Measurements from ENCODE around the gene LMTK2.
"Not testable (repeated sequence)": the region's sequence is repeated elsewhere in the genome, so short reads cannot be mapped to it uniquely, and the experiment has no call there.

LMTK2 gene

DNA sequence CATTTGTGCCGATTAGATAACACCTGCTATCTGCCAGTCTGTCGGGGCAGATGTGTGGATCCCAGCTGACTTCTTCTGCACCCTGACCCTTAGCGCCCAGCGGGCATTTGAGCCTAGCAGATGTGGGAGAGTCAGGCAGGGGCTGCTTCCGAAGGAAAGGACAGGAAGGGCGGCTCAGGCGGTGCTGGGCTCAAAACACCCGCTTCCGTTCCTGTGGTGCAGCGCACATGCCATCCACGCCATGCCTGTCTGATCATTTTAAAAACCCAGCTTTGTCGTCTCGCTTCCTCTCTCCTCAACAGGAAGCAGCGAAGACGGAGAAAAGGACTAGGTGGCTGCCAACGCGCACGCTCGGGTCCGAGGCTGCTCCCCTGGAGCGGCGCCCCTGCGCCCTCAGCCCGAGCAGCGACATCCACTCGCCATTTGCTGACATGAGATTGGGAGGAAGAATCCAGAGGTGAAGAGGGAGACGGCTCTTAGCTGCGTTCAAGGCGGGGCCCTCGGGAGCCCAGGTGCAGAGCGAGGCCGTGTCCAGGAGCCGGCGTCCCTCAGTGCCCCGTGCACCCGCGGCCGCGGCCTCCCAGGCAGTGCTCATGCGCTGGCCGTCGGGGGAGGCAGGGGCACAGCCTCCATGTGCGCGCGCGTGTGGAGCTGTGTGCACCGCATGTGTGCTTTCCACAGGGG lies 98.6 kb downstream of the LMTK2 start:
- DNase-seq = no peak

DNA sequence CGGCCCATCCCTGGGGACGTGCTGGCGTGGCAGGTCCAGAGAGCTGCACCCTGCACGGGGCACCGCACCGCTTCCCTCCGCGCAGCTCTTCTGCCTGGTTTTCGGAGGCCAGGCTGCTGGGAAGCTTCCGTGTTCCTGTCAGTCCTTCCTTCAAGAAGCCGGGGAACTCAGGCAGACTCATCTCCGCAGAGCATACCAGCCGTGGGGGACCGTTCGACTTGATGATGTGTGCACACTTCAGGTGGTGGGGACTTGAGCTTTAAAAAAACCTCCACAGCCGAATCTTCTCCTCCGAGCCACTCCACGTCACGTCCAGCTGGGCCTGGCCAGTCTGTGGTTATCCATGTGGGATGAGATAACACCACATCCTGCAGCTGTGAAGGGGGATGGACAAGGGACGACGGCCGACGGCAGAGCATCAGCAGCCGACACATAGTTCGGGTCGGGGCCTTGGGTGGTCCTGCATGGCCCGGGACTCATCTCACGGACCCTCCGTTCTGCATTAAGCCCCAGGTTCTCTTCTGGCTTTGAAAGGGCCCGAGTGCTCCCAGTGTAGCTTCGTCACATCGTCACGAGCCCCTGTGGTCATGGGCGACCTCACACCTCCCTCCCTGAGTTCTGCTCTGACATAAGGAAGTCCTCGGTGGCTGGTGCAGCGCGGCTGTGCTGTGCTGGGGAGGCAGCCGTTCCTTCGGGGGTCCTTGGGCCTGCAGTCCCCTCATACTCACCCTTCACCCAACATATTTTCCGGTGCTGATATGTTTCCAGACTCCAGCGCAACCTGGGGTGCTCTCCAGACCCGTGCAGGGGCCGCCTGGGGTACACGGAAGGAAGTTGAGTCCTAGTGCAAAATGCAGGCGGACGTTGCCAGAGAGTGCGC lies 100.0 kb downstream of the LMTK2 start:
- no peak for DNase-seq

DNA sequence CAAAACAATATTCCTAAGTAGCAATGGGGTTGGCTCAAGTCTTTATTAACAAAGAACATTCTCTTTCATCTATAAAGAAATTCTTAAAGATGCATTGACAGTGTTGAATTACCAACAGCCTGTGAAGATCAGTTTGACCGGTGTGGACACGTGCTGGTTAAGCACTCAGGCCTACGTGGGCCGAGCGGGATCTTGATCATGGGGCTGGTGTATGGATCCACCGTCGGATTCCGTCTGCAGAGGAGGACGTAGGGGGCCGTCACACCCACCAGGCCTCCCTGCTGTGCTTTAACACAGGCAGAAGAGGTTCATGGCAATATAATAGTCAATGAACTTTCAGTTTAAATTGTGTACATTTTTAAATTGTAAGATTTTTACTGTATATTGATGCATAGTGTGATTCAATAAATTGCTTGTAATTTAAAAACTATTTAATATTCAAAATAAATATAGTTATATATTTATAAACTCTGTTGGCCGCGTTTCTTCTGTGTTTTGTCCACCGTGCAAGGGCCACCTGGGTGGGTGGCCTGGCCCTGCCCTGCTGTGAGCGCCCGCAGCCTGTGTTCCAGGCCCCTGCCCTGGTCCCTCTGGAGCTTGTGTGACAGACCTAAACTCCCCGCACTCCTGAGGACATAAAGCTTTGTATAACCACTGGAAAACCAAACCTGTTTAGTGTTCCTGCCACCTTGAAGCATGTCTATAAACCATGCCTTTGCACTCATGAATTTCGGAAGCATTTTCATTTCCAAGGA lies 102.7 kb downstream of the LMTK2 start:
- DNase-seq = no peak

DNA sequence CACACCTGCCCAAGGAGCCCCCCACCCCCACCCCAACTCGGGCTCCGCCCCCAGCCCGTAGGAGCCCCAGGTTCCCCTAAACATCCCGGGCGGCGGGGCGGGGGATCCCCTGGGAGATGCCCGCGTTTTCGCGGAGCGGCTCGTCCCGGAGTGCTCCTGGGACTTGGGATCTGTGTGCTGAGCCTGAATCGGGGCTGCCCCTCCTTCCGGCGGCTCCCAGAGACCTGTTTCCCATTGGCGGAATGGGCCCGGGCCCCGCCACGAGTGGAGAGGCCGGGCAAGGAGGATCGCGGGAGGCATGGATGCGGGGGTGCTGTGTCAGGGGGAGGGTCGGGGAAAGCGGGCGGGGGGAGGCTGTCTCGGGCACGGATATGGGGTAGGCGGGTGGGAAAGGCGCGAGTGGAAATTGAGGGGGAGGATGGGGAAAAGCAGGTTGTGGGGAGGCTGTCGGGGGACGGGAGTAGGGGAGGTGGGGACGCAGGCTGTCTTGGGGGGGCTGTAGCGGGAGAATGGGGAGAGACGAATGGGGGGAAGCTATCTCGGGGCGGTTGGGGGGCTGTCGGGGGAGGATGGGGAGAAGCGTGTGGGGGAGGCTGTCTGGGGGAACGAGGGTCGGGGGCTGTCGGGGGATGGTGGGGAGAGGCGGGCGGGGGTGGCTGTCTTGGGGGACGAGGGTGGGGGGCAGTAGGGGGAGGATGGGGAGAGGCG lies 104.0 kb downstream of the LMTK2 start:
- DNase-seq = peak; percentile 42

DNA sequence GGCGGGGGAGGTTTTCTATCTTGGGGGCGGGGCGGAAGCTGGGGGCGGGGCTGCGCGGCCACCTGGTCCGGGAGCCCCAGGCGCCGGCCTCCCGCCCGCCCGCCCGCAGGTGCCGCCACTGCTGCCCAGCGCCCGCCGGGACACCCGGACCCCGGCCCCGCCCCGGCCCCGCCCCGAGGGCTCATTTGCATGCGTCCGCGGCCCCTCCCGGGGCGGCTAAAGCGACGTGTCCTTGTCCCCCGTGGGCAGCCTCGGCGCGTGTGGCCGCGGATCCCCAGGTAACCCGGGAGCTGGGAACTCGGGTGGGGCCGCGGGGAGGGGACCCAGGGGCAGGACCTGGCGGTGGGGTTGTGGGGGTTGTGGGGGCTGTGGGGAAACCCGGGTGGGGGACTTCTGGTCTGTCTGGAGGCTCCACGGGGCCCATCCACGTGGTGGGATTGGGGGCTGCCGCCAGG lies 104.6 kb downstream of the LMTK2 start, which contains the start of gene BHLHA15:
Gene BHLHA15 (plus strand): TSS at position 219 of the 455 bp plus-strand sequence. CDS start 871 bp downstream, outside the sequence.
- peak; percentile 21 for DNase-seq

DNA sequence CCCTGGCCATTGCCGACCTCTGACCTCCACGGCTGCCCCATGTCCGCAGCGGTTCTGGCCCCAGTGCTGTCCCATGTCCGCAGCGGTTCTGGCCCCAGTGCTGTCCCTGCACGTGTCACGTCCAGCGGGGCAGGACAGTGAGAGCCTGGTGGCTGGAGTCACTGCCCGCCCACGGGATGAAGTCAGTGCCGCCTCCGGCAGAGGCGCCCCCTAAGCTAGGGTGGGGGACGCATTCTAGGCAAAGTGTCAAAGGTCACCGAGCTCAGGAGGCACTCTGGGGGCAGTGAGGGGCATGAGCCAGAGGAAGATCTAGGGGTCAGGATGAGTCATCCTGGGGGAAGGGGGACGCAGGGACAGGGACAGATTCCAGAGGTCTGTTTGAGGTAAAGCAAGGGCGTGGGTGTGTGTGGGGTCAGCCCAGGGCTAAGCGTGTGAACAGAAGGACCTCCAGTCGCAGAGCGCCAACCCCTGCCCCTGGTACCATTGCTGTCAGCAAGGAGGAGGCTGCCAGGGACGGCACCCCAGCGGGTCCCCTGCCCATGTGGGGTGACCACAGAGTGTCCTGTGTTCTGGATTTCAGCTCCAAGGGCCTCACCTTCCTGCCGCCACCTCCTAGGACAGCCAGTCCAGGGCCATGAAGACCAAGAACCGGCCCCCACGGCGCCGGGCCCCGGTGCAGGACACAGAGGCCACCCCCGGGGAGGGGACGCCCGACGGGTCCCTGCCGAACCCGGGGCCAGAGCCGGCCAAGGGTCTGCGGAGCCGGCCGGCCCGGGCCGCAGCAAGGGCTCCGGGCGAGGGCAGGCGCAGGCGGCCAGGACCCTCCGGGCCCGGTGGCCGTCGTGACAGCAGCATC lies 105.2 kb downstream of the LMTK2 start:
- DNase-seq = no peak

DNA sequence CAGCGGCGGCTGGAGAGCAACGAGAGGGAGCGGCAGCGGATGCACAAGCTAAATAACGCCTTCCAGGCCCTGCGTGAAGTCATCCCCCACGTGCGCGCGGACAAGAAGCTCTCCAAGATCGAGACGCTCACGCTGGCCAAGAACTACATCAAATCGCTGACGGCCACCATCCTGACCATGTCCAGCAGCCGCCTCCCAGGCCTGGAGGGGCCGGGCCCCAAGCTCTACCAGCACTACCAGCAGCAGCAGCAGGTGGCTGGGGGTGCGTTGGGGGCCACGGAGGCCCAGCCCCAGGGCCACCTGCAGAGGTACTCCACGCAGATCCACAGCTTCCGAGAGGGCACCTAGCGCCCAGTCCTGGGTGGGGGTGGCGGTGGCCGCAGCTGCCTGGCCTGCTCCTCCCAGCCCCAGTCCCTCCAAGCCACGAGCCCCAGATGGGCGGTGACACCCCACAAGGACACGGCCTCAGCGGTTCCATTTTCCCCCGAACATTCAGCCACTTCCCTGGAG lies 105.9 kb downstream of the LMTK2 start:
- DNase-seq = no peak

DNA sequence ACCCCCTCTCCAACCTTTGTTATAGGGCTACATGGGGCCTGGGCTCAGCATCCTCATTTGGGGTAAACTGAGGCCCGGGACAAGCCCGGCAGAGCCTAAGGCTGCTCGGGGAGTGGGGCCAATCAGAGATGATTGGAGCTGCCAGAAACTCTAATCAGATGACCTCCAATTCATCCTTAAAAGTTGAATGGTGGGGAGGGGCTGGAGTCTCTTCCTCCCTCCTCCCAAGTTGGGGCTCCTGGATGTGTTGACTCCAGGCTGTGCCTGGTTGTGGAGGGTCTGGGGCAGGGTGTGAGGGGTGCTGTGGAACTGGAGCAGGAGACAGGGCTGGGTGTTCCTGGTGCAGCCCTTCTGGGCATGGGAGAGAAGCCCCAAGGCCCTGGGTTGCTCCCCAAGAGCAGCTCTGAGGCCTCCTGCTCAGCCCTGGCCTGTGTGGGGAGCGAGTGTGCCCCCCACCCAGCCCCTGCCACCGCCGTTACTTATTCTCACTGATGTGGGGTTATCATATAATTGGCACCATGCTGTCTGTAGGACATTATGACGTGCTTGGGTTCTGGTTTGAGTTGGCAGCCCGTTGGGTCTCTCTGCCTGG lies 106.7 kb downstream of the LMTK2 start:
- DNase-seq = no peak

DNA sequence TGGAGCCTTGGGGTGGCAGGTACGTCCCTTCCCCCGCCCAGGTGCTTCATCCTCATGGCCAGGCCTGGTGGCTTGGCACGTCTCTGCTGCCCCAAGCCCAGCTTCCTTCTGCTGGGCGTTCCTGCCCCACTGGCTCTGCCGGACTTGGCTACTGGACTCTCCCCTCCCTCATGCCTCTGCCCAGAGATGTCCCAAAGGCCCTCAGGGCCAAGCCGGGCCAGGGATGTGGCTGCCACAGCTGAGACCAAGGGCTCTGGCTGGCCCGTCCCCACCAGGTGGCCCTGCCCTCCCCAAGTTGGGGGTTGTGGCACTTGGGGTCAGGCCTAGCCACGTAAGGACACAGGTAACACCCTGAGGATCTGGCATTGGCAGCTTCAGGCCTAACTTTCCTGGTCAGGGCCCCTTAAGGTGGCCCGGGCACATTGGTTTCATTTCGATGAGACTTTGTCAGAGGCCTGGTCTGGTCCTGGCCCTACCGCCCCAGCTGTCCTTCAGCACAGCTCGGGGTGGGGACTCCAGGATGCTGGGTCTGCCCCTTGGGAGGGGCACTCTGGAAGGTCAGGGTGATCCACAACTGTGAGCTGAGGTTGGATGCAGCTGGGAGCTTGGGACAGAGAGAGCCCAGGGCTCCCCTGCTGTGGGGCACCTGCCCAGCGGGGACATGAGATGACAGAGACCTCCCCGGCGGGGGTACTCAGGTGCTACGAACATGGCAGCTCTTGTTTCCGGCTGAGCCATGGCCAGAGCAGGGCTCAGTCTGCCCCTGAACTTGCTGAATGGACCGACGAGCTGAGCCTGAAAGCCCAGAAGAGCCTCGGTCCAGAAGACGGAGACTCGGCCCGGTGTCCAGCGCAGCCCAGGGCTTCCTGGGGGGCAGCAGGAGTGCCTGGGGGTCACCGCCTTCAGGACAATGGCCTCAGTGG lies 107.5 kb downstream of the LMTK2 start:
- DNase-seq = no peak

DNA sequence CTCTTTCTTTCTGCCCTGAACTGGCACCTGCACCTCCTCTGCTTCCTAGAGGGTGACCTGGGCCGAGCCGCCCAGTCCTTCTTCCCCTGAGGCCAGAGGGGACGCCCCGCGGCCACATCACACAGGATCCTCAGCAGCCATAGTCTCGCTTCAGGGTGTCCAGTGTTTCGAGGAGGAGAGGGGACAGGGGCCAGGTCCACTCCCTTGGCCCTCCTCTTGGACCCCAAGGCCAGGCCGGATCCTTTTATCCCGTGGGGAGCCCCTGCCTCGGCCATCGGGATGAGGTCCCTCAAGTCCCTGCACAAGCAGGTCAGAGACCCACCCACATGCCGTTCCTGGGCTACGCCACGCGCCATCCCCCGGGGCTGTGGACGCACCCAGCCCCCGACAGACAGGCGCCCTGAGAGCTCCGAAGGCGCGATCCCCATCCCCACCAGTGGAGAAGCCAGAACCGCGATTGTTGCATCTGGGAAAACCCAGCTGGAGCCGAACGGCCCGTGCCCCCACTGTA lies 108.2 kb downstream of the LMTK2 start:
- no peak for DNase-seq

DNA sequence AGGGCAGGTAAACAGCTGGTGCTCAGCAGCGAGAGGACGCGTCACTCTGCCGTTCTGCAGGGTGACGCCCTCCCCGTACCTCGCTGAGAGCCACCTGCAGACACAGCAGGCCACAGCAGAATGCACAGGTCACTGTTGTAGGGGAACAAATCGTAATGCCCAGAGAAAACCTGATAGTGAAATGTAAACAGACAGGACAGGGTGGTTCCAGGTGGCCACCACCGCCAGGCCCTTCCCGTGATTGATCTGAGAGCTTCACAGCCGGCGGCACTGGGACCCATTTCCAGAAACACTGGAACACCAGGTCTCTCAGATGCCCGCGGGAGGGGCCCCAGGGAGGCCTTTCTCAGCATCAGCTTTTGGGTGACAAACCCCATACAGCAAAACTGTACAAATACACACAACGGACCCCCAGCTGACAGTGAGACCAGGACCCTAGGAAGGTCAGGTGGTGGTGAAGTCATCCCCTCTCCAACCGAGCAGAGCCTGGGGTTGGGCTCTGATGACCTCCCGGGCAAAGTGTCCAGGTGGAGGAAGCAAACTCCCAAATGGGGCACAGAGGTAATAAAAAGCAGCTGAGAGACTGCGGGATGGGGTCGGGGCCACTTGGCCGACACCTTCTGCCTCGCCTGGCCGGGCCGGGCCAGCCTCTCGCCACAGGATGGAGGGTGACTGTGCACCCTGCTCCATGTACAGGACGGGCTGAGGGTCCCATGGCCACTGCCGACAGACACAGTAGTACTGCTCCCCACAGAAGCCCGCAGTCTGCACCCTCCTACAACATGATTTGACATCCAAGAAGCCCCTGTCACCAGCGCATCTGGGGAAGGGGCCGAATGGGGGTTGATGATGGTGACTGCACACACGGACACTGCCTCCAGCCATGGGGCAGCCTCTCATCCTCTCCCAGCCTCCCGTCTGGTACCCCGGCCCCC lies 109.2 kb downstream of the LMTK2 start:
- DNase-seq = no peak

DNA sequence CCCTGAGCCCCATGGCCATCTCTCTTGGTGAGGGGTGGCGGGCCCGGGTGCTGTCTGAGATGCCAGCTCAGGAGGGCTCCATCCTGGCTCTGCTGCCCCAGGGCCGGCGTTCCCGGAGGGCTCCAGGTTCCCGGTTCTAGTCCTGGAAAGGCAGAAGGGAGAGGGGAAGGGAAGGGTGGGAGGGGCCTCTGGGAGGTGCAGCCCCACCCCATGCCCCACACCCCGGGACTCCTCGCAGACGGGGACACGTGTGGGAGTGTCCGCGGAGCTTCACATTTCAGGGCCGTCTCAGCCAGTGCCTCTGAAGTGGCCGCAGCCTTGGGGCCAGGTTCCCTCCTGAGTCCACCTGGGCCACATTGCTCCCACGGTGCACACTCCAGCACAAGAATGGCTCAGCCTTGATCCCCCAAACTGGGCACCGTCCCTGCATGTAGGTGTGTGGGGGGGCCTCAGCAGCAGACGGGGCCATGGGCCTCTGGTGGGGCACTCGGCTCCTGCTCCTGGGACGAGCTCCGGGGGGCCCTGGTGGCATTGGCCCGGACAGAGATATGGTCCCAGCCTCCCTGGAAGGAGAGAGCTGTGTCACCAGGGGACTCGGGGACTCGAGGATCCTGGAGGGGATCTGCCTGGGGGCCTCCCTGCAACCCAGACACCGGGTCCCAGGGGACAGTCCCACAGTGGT lies 110.4 kb downstream of the LMTK2 start:
- DNase-seq = no peak

DNA sequence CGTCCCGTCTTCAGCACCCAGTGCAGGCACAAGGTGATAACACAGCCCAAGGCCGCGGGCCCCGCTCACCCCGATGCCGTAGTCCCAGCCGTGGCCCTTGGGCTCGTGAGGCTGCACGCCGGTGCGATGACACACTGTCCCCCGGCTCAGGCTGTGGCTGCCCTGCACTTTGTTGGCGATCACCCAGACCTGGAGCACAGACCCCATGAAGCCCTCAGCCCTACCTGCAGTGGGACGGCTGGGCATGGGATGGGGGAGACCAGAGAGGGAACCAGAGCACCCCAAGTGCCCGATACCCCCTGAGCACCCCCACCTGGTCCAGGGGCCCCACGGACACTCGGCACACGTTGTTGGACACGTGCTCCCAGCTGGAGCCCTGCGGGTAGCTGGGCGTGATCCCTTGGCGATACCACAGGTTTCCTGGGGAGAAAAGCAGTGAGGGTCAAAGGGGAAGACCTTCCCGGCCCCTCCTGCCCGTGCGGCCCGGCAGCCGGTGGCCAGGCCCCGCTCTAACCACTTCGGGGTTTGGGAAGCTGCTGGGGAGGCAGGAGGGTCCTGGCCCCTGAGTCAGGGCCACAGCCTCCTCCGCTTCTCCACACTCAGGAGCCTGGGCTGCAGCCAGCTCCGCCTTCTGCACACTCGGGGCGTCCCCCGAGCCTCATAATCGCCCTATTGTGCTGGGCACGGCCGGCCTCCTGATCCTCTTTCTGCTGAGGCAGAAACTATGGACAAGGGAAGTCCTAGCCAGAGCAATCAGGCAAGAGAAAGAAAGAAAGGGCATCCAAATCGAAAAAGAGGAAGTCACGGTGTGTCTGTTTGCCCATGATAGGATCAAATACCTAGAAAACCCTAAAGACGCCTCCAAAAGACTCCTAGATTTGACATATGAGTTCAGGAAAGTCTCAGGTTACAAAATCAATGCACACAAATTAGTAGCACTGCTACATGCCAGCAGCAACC lies 111.2 kb downstream of the LMTK2 start:
- no peak for DNase-seq

DNA sequence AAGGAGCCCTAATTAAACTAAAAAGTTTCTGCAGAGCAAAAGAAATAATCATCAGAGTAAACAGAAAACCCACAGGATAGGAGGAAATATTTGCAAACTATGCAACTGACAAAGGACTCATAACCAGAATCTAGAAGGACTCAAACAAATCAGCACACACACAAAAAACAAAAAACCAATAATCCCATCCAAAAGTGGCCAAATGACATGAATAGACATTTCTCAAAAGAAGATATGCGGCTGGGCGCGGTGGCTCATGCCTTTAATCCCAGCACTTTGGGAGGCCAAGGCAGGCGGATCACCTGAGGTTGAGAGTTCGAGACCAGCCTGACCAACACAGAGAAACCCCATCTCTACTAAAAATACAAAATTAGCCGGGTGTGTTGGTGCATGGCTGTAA lies 112.7 kb downstream of the LMTK2 start:
- DNase-seq = not testable (repeated sequence)

DNA sequence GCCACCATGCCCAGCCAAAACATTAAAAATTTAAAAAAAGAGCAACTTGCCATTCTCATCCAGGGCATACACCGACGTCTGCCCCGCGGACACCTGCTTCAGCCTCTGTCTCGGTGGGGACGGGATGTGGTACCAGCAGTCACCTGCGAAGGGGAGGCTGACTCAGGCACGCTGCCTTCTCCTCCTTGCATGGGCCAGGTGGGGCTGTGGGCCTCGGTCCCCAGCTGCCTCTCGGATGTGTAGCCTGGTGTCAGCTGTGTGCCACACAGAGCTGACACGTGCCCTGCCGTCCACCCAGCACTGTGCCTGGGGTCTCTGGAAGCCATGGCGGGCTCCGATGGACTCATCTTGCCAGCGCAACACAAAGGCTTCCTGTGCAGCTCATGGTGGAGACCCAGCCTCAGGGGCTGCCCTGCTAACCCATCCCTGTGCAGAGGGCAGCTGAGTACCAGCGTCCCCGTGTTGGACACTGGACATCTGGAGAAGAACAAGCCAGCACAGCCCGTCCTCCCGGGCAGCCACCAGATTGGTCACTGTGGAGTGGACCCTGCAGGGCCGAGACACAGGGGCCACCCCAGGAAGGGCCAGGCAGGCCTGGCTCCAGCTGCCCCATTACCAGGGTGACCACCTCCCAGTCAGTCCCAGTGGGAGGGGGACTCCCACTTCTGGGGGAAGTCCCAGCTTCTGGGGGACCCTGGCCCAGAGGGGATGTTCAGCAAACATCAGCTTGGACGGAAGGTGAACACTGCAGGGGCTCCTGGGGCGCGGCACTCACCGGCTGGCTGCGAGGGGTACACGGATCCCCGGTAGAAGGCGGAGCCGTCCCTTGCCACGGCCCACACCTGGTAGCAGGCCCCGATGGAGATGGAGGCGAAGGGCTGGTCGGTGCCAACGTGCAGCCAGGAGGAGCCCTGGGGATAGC lies 115.2 kb downstream of the LMTK2 start:
- DNase-seq = no peak

Data from NCI-H1105 treated with DMSO at 0.1 percent for 48 hours (cell line).